HCT116 (cell line): ENCODE results near the gene AGAP1. TPM values are rescaled to one million over a fixed set of nuclear protein-coding genes. Genes with fewer than 3 reads are reported as not detected.

Source experiments
- ATAC-seq: fragments of 200-7000 bp; cut with Tn5 transposase; 2 replicates; pipeline ENCODE4 v1.9.1; 2020; ENCODE audit warnings: mild to moderate bottlenecking, moderate library complexity
- BruUV-seq: library from RNA; stranded (reverse); fragments of 400-500 nt; replicated peaks from 2 replicates; lab custom pipeline; 2021; lab: Mats Ljungman, UMichigan
- CTCF ChIA-PET: fragments of 300-600 bp; sonication (Branson Sonifier 250); formaldehyde crosslinking; loops from one replicate; lab custom pipeline; 2021; ENCODE audit warnings: antibody characterized with exemption; lab: Charles Lee
- POLR2A ChIA-PET: fragments of 300-600, 350-600 bp; sonication (Branson Sonifier 250); formaldehyde crosslinking; loops from one replicate; lab custom pipeline; 2021; ENCODE audit warnings: antibody characterized with exemption; lab: Charles Lee
- RAD21 ChIA-PET, 2 experiments: fragments of 300-600 bp; sonication (Branson Sonifier 250); formaldehyde crosslinking; loops; one replicate each; lab custom pipeline; 2023; ENCODE audit warnings: low total read pairs in 2 of 2; ENCODE audit not compliant: uncharacterized antibody in 2 of 2, unreplicated experiment in 2 of 2, low non-redundant PET in 1 of 2; lab: Charles Lee
- DNase-seq: peaks from one replicate; pipeline ENCODE4 v3.0.0-alpha.2; 2010; ENCODE audit warnings: low read depth, low spot score
- H2AFZ ChIP-seq: fragments of 200-600 bp; shearing (Covaris generic), sonication (generic); 2 replicates; pipeline ENCODE4 v1.6.1; 2017; ENCODE audit warnings: low read depth, mixed run types, mixed read lengths, antibody characterized with exemption, low read length; ENCODE audit not compliant: poor library complexity, severe bottlenecking
- H3K27ac ChIP-seq: 2 replicates; pipeline ENCODE4 v1.5.1; 2012; ENCODE audit warnings: low read depth, low read length
- H3K27me3 ChIP-seq: fragments of 200-600 bp; sonication (generic); 2 replicates; pipeline ENCODE4 v1.6.1; 2016; ENCODE audit warnings: mixed run types, low read length, mixed read lengths; ENCODE audit not compliant: insufficient read depth
- H3K36me3 ChIP-seq, 2 experiments: fragments of 200-500 bp in 1 of 2; fragments of 200-600 bp in 1 of 2; sonication (Bioruptor generic) in 1 of 2; sonication (generic) in 1 of 2; 2 replicates each; pipeline versions ENCODE4 v1.5.1 to v1.6.1; 2014 to 2016; ENCODE audit warnings: low read length in 2 of 2, inconsistent platforms in 1 of 2, mixed read lengths in 1 of 2, mixed run types in 1 of 2; ENCODE audit not compliant: insufficient read depth in 2 of 2, control insufficient read depth in 1 of 2
- H3K4me1 ChIP-seq, 2 experiments: fragments of 200-600 bp in 1 of 2; sonication (generic) in 1 of 2; 2 replicates each; pipeline versions ENCODE4 v1.5.1 to v1.6.1; 2012 to 2017; ENCODE audit warnings: low read length in 2 of 2, inconsistent platforms in 1 of 2, mild to moderate bottlenecking in 1 of 2, mixed read lengths in 1 of 2, mixed run types in 1 of 2, moderate library complexity in 1 of 2; ENCODE audit not compliant: insufficient read depth in 2 of 2, control insufficient read depth in 1 of 2
- H3K4me2 ChIP-seq: fragments of 200-600 bp; sonication (generic); 2 replicates; pipeline ENCODE4 v1.6.1; 2017; ENCODE audit warnings: mixed run types, low read length, mixed read lengths
- H3K4me3 ChIP-seq, 2 experiments: fragments of 200-600 bp in 1 of 2; sonication (generic) in 1 of 2; replicated peaks in 1 of 2; 2 replicates each; pipeline ENCODE4 v1.5.1; 2011 to 2016; ENCODE audit warnings: low read length in 2 of 2, control low read depth in 1 of 2, low read depth in 1 of 2, mild to moderate bottlenecking in 1 of 2, mixed read lengths in 1 of 2, mixed run types in 1 of 2
- H3K79me2 ChIP-seq: fragments of 200-600 bp; sonication (generic); 2 replicates; pipeline ENCODE4 v1.6.1; 2017; ENCODE audit warnings: mild to moderate bottlenecking, mixed run types, low read length, moderate library complexity, mixed read lengths; ENCODE audit not compliant: insufficient read depth
- H3K9ac ChIP-seq: fragments of 200-600 bp; sonication (generic); 2 replicates; pipeline ENCODE4 v1.6.1; 2016; ENCODE audit warnings: low read length, mixed read lengths
- H3K9me2 ChIP-seq: fragments of 200-600 bp; sonication (generic), shearing (Covaris generic); 2 replicates; pipeline ENCODE4 v1.6.1; 2017; ENCODE audit warnings: mixed run types, mild to moderate bottlenecking, moderate library complexity; ENCODE audit not compliant: insufficient read depth
- H3K9me3 ChIP-seq, 2 experiments: fragments of 200-500 bp in 1 of 2; fragments of 200-600 bp in 1 of 2; sonication (Bioruptor generic) in 1 of 2; sonication (generic) in 1 of 2; 2 replicates each; pipeline ENCODE4 v1.6.1; 2014 to 2017; ENCODE audit warnings: low read length in 2 of 2, mixed read lengths in 2 of 2, inconsistent platforms in 1 of 2, low read depth in 1 of 2, mild to moderate bottlenecking in 1 of 2, mixed run types in 1 of 2, moderate library complexity in 1 of 2; ENCODE audit not compliant: control insufficient read depth in 1 of 2, insufficient read depth in 1 of 2
- H4K20me1 ChIP-seq: fragments of 200-600 bp; sonication (generic), shearing (Covaris generic); 2 replicates; pipeline ENCODE4 v1.6.1; 2017; ENCODE audit warnings: mixed run types, mild to moderate bottlenecking, moderate library complexity; ENCODE audit not compliant: insufficient read depth
- ATF3 ChIP-seq: IDR thresholded peaks from 2 replicates; pipeline ENCODE4 v1.6.1; 2012
- CBX3 ChIP-seq: IDR thresholded peaks from 2 replicates; pipeline ENCODE4 v1.6.1; 2012; ENCODE audit warnings: low read depth
- CEBPB ChIP-seq: IDR thresholded peaks from 2 replicates; pipeline ENCODE4 v1.6.1; 2012; ENCODE audit warnings: low read depth
- CTCF ChIP-seq, 3 experiments: fragments of 200-600 bp in 1 of 3; sonication (generic) in 1 of 3; IDR thresholded peaks in 2 of 3; conservative IDR thresholded peaks in 1 of 3; 2 replicates each; pipeline ENCODE4 v1.5.1; 2012 to 2017; ENCODE audit warnings: low read depth in 2 of 3, low read length in 2 of 3, antibody characterized with exemption in 1 of 3, borderline replicate concordance in 1 of 3, control low read depth in 1 of 3, mild to moderate bottlenecking in 1 of 3, mixed read lengths in 1 of 3, mixed run types in 1 of 3, moderate library complexity in 1 of 3; ENCODE audit not compliant: insufficient read depth in 1 of 3
- EGR1 ChIP-seq: IDR thresholded peaks from 2 replicates; pipeline ENCODE4 v1.6.1; 2012; ENCODE audit warnings: low read depth
- ELF1 ChIP-seq: IDR thresholded peaks from 2 replicates; pipeline ENCODE4 v1.6.1; 2012; ENCODE audit warnings: low read depth, borderline replicate concordance
- EZH2phosphoT487 ChIP-seq: fragments of 200-600 bp; IDR thresholded peaks from 2 replicates; pipeline ENCODE4 v1.6.1; 2018; ENCODE audit warnings: antibody characterized with exemption, borderline replicate concordance
- FOSL1 ChIP-seq: IDR thresholded peaks from 2 replicates; pipeline ENCODE4 v1.6.1; 2012; ENCODE audit warnings: low read depth
- JUND ChIP-seq: IDR thresholded peaks from 2 replicates; pipeline ENCODE4 v1.6.1; 2012
- MAX ChIP-seq: IDR thresholded peaks from 2 replicates; pipeline ENCODE4 v1.6.1; 2012
- POLR2AphosphoS5 ChIP-seq: IDR thresholded peaks from 2 replicates; pipeline ENCODE4 v1.6.1; 2011; ENCODE audit warnings: mild to moderate bottlenecking, low read depth, low read length, moderate library complexity
- SIN3A ChIP-seq: IDR thresholded peaks from 2 replicates; pipeline ENCODE4 v1.6.1; 2012; ENCODE audit warnings: low read depth
- SP1 ChIP-seq: IDR thresholded peaks from 2 replicates; pipeline ENCODE4 v1.6.1; 2012; ENCODE audit warnings: low read depth
- SRF ChIP-seq: IDR thresholded peaks from 2 replicates; pipeline ENCODE4 v1.6.1; 2012; ENCODE audit warnings: low read depth
- TCF7L2 ChIP-seq: IDR thresholded peaks from 2 replicates; pipeline ENCODE4 v1.7.0; 2011; ENCODE audit warnings: borderline replicate concordance, inconsistent platforms; ENCODE audit not compliant: insufficient read depth, insufficient read length; ENCODE audit errors: extremely low read depth
- ZNF274 ChIP-seq: fragments of 200-500 bp; sonication (Bioruptor generic); IDR thresholded peaks from 2 replicates; pipeline ENCODE4 v1.6.1; 2014; ENCODE audit warnings: mild to moderate bottlenecking, low read depth, low read length, inconsistent platforms
- intact Hi-C: fragments of 100-400 bp; cut with micrococcal nuclease; formaldehyde crosslinking; loops from 2 replicates; pipeline ENCODE4 v1.10.0; 2022
- total RNA-seq: library from RNA; stranded (reverse); gene quantifications from one replicate; pipeline ENCODE4 v1.2.1, GENCODE V29; 2021; ENCODE audit not compliant: unreplicated experiment

Gene AGAP1
- total RNA-seq, 1 experiment from 2014 or later: 43.8 TPM

GRCh38 chr2:235613649-235614048 is 119.8 kb downstream of the AGAP1 start:
- no peak overlapping the region for H3K27ac ChIP-seq
- DNase-seq (no peak), ATAC-seq (no peak)
- TF ChIP-seq POLR2AphosphoS5 (no peak), EZH2phosphoT487 (no peak), CBX3 (no peak), FOSL1 (no peak), SRF (no peak), ZNF274 (no peak), CTCF (IDR thresholded peaks at IDR 0.05 in 2 of 3, conservative IDR thresholded peaks at IDR 0.05 in 1 of 3; ENCODE audit: borderline replicate concordance in 1 of 3, insufficient read depth in 1 of 3, low read depth in 2 of 3, low read length in 2 of 3) (no peak), MAX (no peak), TCF7L2 (no peak), SP1 (no peak), JUND (no peak), CEBPB (no peak), ELF1 (no peak), EGR1 (no peak), ATF3 (no peak), SIN3A (no peak)
- H4K20me1 ChIP-seq: no peaks in the 10 kb centered on the region; the same call in 1 of the 2 replicates
- no TSS peak for BruUV-seq
- H2AFZ ChIP-seq: no peak overlapping the region
- H3K4me1 ChIP-seq: no peaks in the 10 kb centered on the region; a peak in 1 of 4 replicates
- ChIA-PET POLR2A (no interaction called here), RAD21 (no interaction called here), CTCF (no interaction called here)
- H3K27me3 ChIP-seq: no peaks in the 10 kb centered on the region
- H3K36me3 ChIP-seq: no peaks in the 10 kb centered on the region
- peaks cover 90% of the 10 kb centered on the region for H3K79me2 ChIP-seq
- intact Hi-C loops: no loop called here
- no peaks in the 10 kb centered on the region for H3K9me3 ChIP-seq
- no peak overlapping the region for H3K9ac ChIP-seq
- H3K4me2 ChIP-seq: no peak overlapping the region
- H3K9me2 ChIP-seq: no peaks in the 10 kb centered on the region
- no peak overlapping the region for H3K4me3 ChIP-seq
